Gastroesophageal sphincter (tissue), 3 donors: ENCODE measurements around the gene ASB18.

Source experiments
- CTCF ChIP-seq, 4 experiments: fragments of 200-600 bp in 2 of 4; fragments of 450-650 bp in 2 of 4; sonication (generic) in 1 of 4; IDR thresholded peaks; one replicate each; pipeline ENCODE4 v1.5.1; 2017 to 2019; ENCODE audit warnings: antibody characterized with exemption in 4 of 4, mild to moderate bottlenecking in 2 of 4, moderate library complexity in 2 of 4
- EP300 ChIP-seq: sonication (generic); formaldehyde crosslinking; IDR thresholded peaks from one replicate; pipeline ENCODE4 v1.6.1; 2017; ENCODE audit warnings: antibody characterized with exemption, mild to moderate bottlenecking
- POLR2A ChIP-seq, 2 donors: fragments of 450-650 bp; IDR thresholded peaks; one replicate each; pipeline ENCODE4 v1.6.1; 2017; ENCODE audit warnings: antibody characterized with exemption in 2 of 2, mild to moderate bottlenecking in 2 of 2, moderate library complexity in 1 of 2
- POLR2AphosphoS5 ChIP-seq: sonication (generic); formaldehyde crosslinking; IDR thresholded peaks from one replicate; pipeline ENCODE4 v1.6.1; 2017; ENCODE audit warnings: antibody characterized with exemption

GRCh38 chr2:236259371-236259770 is 4.8 kb downstream of the ASB18 start:
- TF ChIP-seq CTCF (IDR thresholded peaks at IDR 0.05) (no peak), POLR2AphosphoS5 (no peak), POLR2A (IDR thresholded peaks at IDR 0.05) (no peak), EP300 (no peak)
